HCT116 (cell line): Measurements from ENCODE around the gene CENPT. TPM values are rescaled to one million over a fixed set of nuclear protein-coding genes. Genes with fewer than 3 reads are reported as not detected.

Source experiments
- ATAC-seq: fragments of 200-7000 bp; cut with Tn5 transposase; 2 replicates; pipeline ENCODE4 v1.9.1; 2020; ENCODE audit warnings: mild to moderate bottlenecking, moderate library complexity
- BruUV-seq: library from RNA; stranded (reverse); fragments of 400-500 nt; replicated peaks from 2 replicates; lab custom pipeline; 2021; lab: Mats Ljungman, UMichigan
- CTCF ChIA-PET: fragments of 300-600 bp; sonication (Branson Sonifier 250); formaldehyde crosslinking; loops from one replicate; lab custom pipeline; 2021; ENCODE audit warnings: antibody characterized with exemption; lab: Charles Lee
- POLR2A ChIA-PET: fragments of 300-600, 350-600 bp; sonication (Branson Sonifier 250); formaldehyde crosslinking; loops from one replicate; lab custom pipeline; 2021; ENCODE audit warnings: antibody characterized with exemption; lab: Charles Lee
- RAD21 ChIA-PET, 2 experiments: fragments of 300-600 bp; sonication (Branson Sonifier 250); formaldehyde crosslinking; loops; one replicate each; lab custom pipeline; 2023; ENCODE audit warnings: low total read pairs in 2 of 2; ENCODE audit not compliant: uncharacterized antibody in 2 of 2, unreplicated experiment in 2 of 2, low non-redundant PET in 1 of 2; lab: Charles Lee
- DNase-seq: peaks from one replicate; pipeline ENCODE4 v3.0.0-alpha.2; 2010; ENCODE audit warnings: low read depth, low spot score
- H2AFZ ChIP-seq: fragments of 200-600 bp; shearing (Covaris generic), sonication (generic); 2 replicates; pipeline ENCODE4 v1.6.1; 2017; ENCODE audit warnings: low read depth, mixed run types, mixed read lengths, antibody characterized with exemption, low read length; ENCODE audit not compliant: poor library complexity, severe bottlenecking
- H3K27ac ChIP-seq: 2 replicates; pipeline ENCODE4 v1.5.1; 2012; ENCODE audit warnings: low read depth, low read length
- H3K27me3 ChIP-seq: fragments of 200-600 bp; sonication (generic); 2 replicates; pipeline ENCODE4 v1.6.1; 2016; ENCODE audit warnings: mixed run types, low read length, mixed read lengths; ENCODE audit not compliant: insufficient read depth
- H3K36me3 ChIP-seq, 2 experiments: fragments of 200-500 bp in 1 of 2; fragments of 200-600 bp in 1 of 2; sonication (Bioruptor generic) in 1 of 2; sonication (generic) in 1 of 2; 2 replicates each; pipeline versions ENCODE4 v1.5.1 to v1.6.1; 2014 to 2016; ENCODE audit warnings: low read length in 2 of 2, inconsistent platforms in 1 of 2, mixed read lengths in 1 of 2, mixed run types in 1 of 2; ENCODE audit not compliant: insufficient read depth in 2 of 2, control insufficient read depth in 1 of 2
- H3K4me1 ChIP-seq, 2 experiments: fragments of 200-600 bp in 1 of 2; sonication (generic) in 1 of 2; 2 replicates each; pipeline versions ENCODE4 v1.5.1 to v1.6.1; 2012 to 2017; ENCODE audit warnings: low read length in 2 of 2, inconsistent platforms in 1 of 2, mild to moderate bottlenecking in 1 of 2, mixed read lengths in 1 of 2, mixed run types in 1 of 2, moderate library complexity in 1 of 2; ENCODE audit not compliant: insufficient read depth in 2 of 2, control insufficient read depth in 1 of 2
- H3K4me2 ChIP-seq: fragments of 200-600 bp; sonication (generic); 2 replicates; pipeline ENCODE4 v1.6.1; 2017; ENCODE audit warnings: mixed run types, low read length, mixed read lengths
- H3K4me3 ChIP-seq, 2 experiments: fragments of 200-600 bp in 1 of 2; sonication (generic) in 1 of 2; replicated peaks in 1 of 2; 2 replicates each; pipeline ENCODE4 v1.5.1; 2011 to 2016; ENCODE audit warnings: low read length in 2 of 2, control low read depth in 1 of 2, low read depth in 1 of 2, mild to moderate bottlenecking in 1 of 2, mixed read lengths in 1 of 2, mixed run types in 1 of 2
- H3K79me2 ChIP-seq: fragments of 200-600 bp; sonication (generic); 2 replicates; pipeline ENCODE4 v1.6.1; 2017; ENCODE audit warnings: mild to moderate bottlenecking, mixed run types, low read length, moderate library complexity, mixed read lengths; ENCODE audit not compliant: insufficient read depth
- H3K9ac ChIP-seq: fragments of 200-600 bp; sonication (generic); 2 replicates; pipeline ENCODE4 v1.6.1; 2016; ENCODE audit warnings: low read length, mixed read lengths
- H3K9me2 ChIP-seq: fragments of 200-600 bp; sonication (generic), shearing (Covaris generic); 2 replicates; pipeline ENCODE4 v1.6.1; 2017; ENCODE audit warnings: mixed run types, mild to moderate bottlenecking, moderate library complexity; ENCODE audit not compliant: insufficient read depth
- H3K9me3 ChIP-seq, 2 experiments: fragments of 200-500 bp in 1 of 2; fragments of 200-600 bp in 1 of 2; sonication (Bioruptor generic) in 1 of 2; sonication (generic) in 1 of 2; 2 replicates each; pipeline ENCODE4 v1.6.1; 2014 to 2017; ENCODE audit warnings: low read length in 2 of 2, mixed read lengths in 2 of 2, inconsistent platforms in 1 of 2, low read depth in 1 of 2, mild to moderate bottlenecking in 1 of 2, mixed run types in 1 of 2, moderate library complexity in 1 of 2; ENCODE audit not compliant: control insufficient read depth in 1 of 2, insufficient read depth in 1 of 2
- H4K20me1 ChIP-seq: fragments of 200-600 bp; sonication (generic), shearing (Covaris generic); 2 replicates; pipeline ENCODE4 v1.6.1; 2017; ENCODE audit warnings: mixed run types, mild to moderate bottlenecking, moderate library complexity; ENCODE audit not compliant: insufficient read depth
- SP1 ChIP-seq: IDR thresholded peaks from 2 replicates; pipeline ENCODE4 v1.6.1; 2012; ENCODE audit warnings: low read depth
- ZNF274 ChIP-seq: fragments of 200-500 bp; sonication (Bioruptor generic); IDR thresholded peaks from 2 replicates; pipeline ENCODE4 v1.6.1; 2014; ENCODE audit warnings: mild to moderate bottlenecking, low read depth, low read length, inconsistent platforms
- intact Hi-C: fragments of 100-400 bp; cut with micrococcal nuclease; formaldehyde crosslinking; loops from 2 replicates; pipeline ENCODE4 v1.10.0; 2022
- total RNA-seq: library from RNA; stranded (reverse); gene quantifications from one replicate; pipeline ENCODE4 v1.2.1, GENCODE V29; 2021; ENCODE audit not compliant: unreplicated experiment
- TF ChIP-seq, protein P1 (sequence below): IDR thresholded peaks from 2 replicates; pipeline ENCODE4 v1.6.1; 2011; ENCODE audit warnings: mild to moderate bottlenecking, low read length, moderate library complexity; ENCODE audit not compliant: insufficient replicate concordance; ENCODE audit errors: extremely low read depth
- TF ChIP-seq, protein P2 (sequence below), 3 experiments: fragments of 200-600 bp in 1 of 3; sonication (generic) in 1 of 3; IDR thresholded peaks in 2 of 3; conservative IDR thresholded peaks in 1 of 3; 2 replicates each; pipeline ENCODE4 v1.5.1; 2012 to 2017; ENCODE audit warnings: low read depth in 2 of 3, low read length in 2 of 3, antibody characterized with exemption in 1 of 3, borderline replicate concordance in 1 of 3, control low read depth in 1 of 3, mild to moderate bottlenecking in 1 of 3, mixed read lengths in 1 of 3, mixed run types in 1 of 3, moderate library complexity in 1 of 3; ENCODE audit not compliant: insufficient read depth in 1 of 3

Gene CENPT
- total RNA-seq, 1 experiment from 2014 or later: 40.5 TPM

DNA sequence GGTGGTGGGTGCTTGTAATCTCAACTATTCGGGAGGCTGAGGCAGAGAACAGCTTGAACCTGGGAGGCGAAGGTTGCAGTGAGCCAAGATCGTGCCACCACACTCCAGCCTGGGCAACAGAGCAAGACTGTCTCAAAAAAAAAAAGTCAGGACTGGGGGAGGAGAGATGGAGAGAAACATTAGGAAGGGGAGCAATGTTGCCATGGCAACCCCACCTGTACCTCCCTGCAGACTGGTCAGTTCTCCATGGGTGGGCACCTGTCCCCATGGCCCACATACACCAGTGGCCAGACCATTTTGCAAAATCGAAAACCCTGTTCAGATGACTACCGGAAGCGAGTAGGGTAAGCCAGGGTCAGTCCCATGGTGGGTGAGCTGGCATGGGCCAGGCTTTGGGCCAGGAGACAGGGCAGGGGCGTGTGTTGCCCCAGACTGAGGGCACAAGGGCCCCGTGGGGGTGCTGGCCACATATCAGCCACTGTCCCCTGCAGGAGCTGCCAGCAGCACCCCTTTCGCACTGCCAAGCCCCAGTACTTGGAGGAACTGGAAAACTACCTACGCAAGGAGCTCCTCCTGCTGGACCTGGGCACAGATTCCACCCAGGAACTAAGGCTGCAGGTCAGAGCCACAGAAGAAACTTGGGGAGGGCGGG lies 26.8 kb downstream of the CENPT start:
- no peaks in the 10 kb centered on the region for H3K9me2 ChIP-seq
- no peaks in the 10 kb centered on the region for H3K27me3 ChIP-seq
- H3K79me2 ChIP-seq: no peaks in the 10 kb centered on the region
- intact Hi-C loops: no loop called here
- H3K4me1 ChIP-seq: peaks cover 0 to 3% of the 10 kb centered on the region in 2 experiments; a peak in 1 of 4 replicates
- no peaks in the 10 kb centered on the region for H3K9me3 ChIP-seq
- CTCF ChIA-PET: interaction anchor here (0.6 kb wide), 1 partner anchor 994 kb away, joined by 3 read pairs; no protein-coding TSS in a partner anchor
- no peak overlapping the region for H3K4me3 ChIP-seq
- DNase-seq (no peak), ATAC-seq (no peak)
- POLR2A ChIA-PET: interaction anchor here (0.6 kb wide), 2 partner anchors 45 to 1110 kb away, joined by 3 read pairs; no protein-coding TSS in a partner anchor
- no peak overlapping the region for H3K27ac ChIP-seq
- no peaks in the 10 kb centered on the region for H3K36me3 ChIP-seq
- TF ChIP-seq, protein P1, sequence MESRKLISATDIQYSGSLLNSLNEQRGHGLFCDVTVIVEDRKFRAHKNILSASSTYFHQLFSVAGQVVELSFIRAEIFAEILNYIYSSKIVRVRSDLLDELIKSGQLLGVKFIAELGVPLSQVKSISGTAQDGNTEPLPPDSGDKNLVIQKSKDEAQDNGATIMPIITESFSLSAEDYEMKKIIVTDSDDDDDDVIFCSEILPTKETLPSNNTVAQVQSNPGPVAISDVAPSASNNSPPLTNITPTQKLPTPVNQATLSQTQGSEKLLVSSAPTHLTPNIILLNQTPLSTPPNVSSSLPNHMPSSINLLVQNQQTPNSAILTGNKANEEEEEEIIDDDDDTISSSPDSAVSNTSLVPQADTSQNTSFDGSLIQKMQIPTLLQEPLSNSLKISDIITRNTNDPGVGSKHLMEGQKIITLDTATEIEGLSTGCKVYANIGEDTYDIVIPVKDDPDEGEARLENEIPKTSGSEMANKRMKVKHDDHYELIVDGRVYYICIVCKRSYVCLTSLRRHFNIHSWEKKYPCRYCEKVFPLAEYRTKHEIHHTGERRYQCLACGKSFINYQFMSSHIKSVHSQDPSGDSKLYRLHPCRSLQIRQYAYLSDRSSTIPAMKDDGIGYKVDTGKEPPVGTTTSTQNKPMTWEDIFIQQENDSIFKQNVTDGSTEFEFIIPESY: no peak
- TF ChIP-seq ZNF274 (no peak), SP1 (no peak)
- TF ChIP-seq, protein P2, sequence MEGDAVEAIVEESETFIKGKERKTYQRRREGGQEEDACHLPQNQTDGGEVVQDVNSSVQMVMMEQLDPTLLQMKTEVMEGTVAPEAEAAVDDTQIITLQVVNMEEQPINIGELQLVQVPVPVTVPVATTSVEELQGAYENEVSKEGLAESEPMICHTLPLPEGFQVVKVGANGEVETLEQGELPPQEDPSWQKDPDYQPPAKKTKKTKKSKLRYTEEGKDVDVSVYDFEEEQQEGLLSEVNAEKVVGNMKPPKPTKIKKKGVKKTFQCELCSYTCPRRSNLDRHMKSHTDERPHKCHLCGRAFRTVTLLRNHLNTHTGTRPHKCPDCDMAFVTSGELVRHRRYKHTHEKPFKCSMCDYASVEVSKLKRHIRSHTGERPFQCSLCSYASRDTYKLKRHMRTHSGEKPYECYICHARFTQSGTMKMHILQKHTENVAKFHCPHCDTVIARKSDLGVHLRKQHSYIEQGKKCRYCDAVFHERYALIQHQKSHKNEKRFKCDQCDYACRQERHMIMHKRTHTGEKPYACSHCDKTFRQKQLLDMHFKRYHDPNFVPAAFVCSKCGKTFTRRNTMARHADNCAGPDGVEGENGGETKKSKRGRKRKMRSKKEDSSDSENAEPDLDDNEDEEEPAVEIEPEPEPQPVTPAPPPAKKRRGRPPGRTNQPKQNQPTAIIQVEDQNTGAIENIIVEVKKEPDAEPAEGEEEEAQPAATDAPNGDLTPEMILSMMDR (IDR thresholded peaks at IDR 0.05 in 2 of 3, conservative IDR thresholded peaks at IDR 0.05 in 1 of 3; ENCODE audit: borderline replicate concordance in 1 of 3, insufficient read depth in 1 of 3, low read depth in 2 of 3, low read length in 2 of 3): no peak
- no peak overlapping the region for H3K4me2 ChIP-seq
- no peak overlapping the region for H3K9ac ChIP-seq
- no peak overlapping the region for H2AFZ ChIP-seq
- no peaks in the 10 kb centered on the region for H4K20me1 ChIP-seq
- RAD21 ChIA-PET: no interaction called here
- no TSS peak for BruUV-seq
